DND-41 (cell line): ENCODE data around the gene MED12L.

Experiments
- CTCF ChIP-seq: IDR thresholded peaks from 2 replicates; pipeline ENCODE4 v1.5.1; 2012; ENCODE audit warnings: borderline replicate concordance, low read length, moderate library complexity, mild to moderate bottlenecking; ENCODE audit not compliant: poor library complexity, severe bottlenecking; ENCODE audit errors: extremely low read depth
- EZH2 ChIP-seq: IDR thresholded peaks from 3 replicates; pipeline ENCODE4 v1.6.1; 2012; ENCODE audit warnings: borderline replicate concordance, low read depth, mild to moderate bottlenecking, moderate library complexity, low read length, inconsistent platforms; ENCODE audit not compliant: severe bottlenecking

DNA sequence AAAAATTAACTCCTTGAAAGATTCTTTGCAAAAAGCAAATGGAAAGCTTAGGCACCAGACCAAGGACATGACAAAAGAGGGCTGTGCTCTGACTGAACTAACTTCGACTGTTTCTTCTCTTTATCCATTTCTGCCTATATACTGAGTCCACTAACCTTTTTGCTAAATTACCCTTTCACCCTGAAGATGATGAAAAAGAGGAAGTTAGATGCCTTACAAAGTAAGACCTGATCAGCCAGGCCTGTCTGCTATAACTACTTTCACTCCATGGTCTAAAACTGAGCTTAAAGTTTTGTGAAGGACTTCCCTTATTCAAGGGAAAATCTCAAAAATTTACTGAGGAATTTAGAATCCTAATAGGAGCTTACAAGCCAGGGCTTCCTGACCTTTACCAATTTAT, 381.6 kb downstream of the MED12L start:
- TF ChIP-seq CTCF (no peak), EZH2 (no peak)
